ENCODE results near the gene SHROOM2.

SHROOM2 gene

DNA sequence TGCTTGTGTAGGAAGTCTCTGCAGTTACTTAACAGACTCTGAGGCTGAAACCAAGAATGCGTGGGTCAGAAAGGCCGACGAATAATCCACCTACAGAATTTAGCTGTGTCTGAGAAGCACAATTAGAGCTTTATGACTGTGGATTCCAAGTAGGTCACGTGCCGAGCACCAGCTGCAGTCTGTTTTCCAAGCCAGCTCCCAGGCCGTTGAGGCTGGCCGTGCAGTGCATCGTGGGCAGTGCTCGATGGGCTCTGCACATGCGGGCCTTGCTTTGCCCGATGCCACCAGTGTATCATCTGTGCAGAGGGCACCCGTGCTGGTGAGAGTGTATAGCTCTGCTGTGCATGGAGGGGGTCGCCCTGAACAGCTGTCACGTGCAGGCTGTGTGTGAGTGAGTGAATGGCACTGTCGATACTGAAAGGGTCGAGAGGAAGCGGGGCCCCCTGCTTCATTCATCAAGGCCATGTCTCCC is 113.4 kb downstream of the SHROOM2 start:
- H3K9me2 ChIP-seq (replicated peaks; ENCODE audit: insufficient read depth, low read length): no peaks in the 10 kb centered on the region
- no peak overlapping the region for H3K4me3 ChIP-seq (ENCODE audit: low read length)
- no peak overlapping the region for H2AFZ ChIP-seq (ENCODE audit: low read length)
- no peaks in the 10 kb centered on the region for H3F3A ChIP-seq (ENCODE audit: insufficient read depth, low read length)
- TF ChIP-seq EZH2phosphoT487 (IDR thresholded peaks at IDR 0.05; ENCODE audit: low read length) (no peak), EZH2 (optimal IDR thresholded peaks at IDR 0.05; ENCODE audit: low read depth, low read length) (no peak)
- TF ChIP-seq, protein P1, sequence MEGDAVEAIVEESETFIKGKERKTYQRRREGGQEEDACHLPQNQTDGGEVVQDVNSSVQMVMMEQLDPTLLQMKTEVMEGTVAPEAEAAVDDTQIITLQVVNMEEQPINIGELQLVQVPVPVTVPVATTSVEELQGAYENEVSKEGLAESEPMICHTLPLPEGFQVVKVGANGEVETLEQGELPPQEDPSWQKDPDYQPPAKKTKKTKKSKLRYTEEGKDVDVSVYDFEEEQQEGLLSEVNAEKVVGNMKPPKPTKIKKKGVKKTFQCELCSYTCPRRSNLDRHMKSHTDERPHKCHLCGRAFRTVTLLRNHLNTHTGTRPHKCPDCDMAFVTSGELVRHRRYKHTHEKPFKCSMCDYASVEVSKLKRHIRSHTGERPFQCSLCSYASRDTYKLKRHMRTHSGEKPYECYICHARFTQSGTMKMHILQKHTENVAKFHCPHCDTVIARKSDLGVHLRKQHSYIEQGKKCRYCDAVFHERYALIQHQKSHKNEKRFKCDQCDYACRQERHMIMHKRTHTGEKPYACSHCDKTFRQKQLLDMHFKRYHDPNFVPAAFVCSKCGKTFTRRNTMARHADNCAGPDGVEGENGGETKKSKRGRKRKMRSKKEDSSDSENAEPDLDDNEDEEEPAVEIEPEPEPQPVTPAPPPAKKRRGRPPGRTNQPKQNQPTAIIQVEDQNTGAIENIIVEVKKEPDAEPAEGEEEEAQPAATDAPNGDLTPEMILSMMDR (IDR thresholded peaks at IDR 0.05; ENCODE audit: low read length): no peak
- no peaks in the 10 kb centered on the region for H3K9me3 ChIP-seq (replicated peaks; ENCODE audit: insufficient read depth, low read length)
- no peaks in the 10 kb centered on the region for H3K4me1 ChIP-seq (ENCODE audit: low read length)
- no peaks in the 10 kb centered on the region for H3K27me3 ChIP-seq (replicated peaks; ENCODE audit: insufficient read depth, low read length)
- H4K20me1 ChIP-seq (ENCODE audit: insufficient read depth, low read length): no peaks in the 10 kb centered on the region
- H3K36me3 ChIP-seq (replicated peaks; ENCODE audit: insufficient read depth, low read length): no peaks in the 10 kb centered on the region
- H3K79me2 ChIP-seq (ENCODE audit: low read length): no peaks in the 10 kb centered on the region
- DNase-seq: no peak
- H3K4me2 ChIP-seq (ENCODE audit: low read depth, low read length): no peak overlapping the region
- H3K27ac ChIP-seq (ENCODE audit: low read length): no peak overlapping the region
- H3K9ac ChIP-seq (ENCODE audit: low read length): no peak overlapping the region

DNA sequence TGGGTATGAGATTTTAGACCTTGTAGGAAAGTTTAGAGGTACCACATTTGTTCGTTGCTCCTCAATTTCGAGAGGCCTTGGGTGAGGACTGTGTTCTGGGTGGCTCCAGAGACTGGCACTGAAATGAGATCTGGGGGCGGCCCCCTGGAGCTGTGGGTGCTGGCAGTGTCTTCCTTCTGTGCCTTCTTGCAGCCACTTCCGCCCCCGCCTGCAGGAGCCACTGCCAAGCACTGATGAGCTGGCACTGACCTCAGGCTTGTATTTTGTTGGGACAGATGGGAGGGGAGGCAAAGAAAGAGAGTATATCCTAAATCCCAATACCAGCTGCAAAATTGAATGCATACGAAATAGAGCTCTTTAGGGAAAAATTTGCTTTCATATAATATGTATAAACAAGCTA is 116.4 kb downstream of the SHROOM2 start:
- H3K9me2 ChIP-seq (replicated peaks; ENCODE audit: insufficient read depth, low read length): no peaks in the 10 kb centered on the region
- H3K4me3 ChIP-seq (ENCODE audit: low read length): no peak overlapping the region
- H3K36me3 ChIP-seq (replicated peaks; ENCODE audit: insufficient read depth, low read length): no peaks in the 10 kb centered on the region
- no peaks in the 10 kb centered on the region for H4K20me1 ChIP-seq (ENCODE audit: insufficient read depth, low read length)
- no peaks in the 10 kb centered on the region for H3K9me3 ChIP-seq (replicated peaks; ENCODE audit: insufficient read depth, low read length)
- no peak overlapping the region for H2AFZ ChIP-seq (ENCODE audit: low read length)
- H3K9ac ChIP-seq (ENCODE audit: low read length): no peak overlapping the region
- no peaks in the 10 kb centered on the region for H3K4me1 ChIP-seq (ENCODE audit: low read length)
- no peaks in the 10 kb centered on the region for H3K79me2 ChIP-seq (ENCODE audit: low read length)
- no peak for DNase-seq
- no peak overlapping the region for H3K4me2 ChIP-seq (ENCODE audit: low read depth, low read length)
- no peaks in the 10 kb centered on the region for H3F3A ChIP-seq (ENCODE audit: insufficient read depth, low read length)
- no peak overlapping the region for H3K27ac ChIP-seq (ENCODE audit: low read length)
- no peaks in the 10 kb centered on the region for H3K27me3 ChIP-seq (replicated peaks; ENCODE audit: insufficient read depth, low read length)
- no peak for TF ChIP-seq EZH2phosphoT487 (IDR thresholded peaks at IDR 0.05; ENCODE audit: low read length)
- TF ChIP-seq EZH2 (optimal IDR thresholded peaks at IDR 0.05; ENCODE audit: low read depth, low read length): no peak
- TF ChIP-seq, protein P1 (IDR thresholded peaks at IDR 0.05; ENCODE audit: low read length): no peak

DNA sequence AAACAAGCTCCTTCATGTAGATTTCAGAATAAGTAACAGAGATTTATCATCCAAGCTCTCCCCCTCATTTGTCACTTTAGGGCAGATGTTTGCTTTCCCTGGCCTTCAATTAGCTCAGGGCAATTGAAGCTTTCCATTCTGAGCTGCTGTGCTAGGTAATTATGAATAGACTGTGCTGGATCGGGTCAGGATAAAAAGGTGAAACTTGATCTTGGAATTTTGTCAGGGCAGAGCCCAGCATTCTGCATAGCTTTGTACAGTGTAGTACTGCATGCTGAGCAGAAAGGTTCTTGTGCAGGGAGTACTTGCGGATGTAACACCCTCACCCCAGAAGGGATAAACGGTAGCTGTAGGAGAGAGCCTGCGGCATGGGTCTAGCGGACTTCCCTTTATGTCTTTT is 116.9 kb downstream of the SHROOM2 start:
- Histone ChIP-seq H3K27ac (ENCODE audit: low read length) (no peak overlapping the region), H3K79me2 (ENCODE audit: low read length) (no peaks in the 10 kb centered on the region), H3K9me3 (replicated peaks; ENCODE audit: insufficient read depth, low read length) (no peaks in the 10 kb centered on the region), H3K36me3 (replicated peaks; ENCODE audit: insufficient read depth, low read length) (no peaks in the 10 kb centered on the region), H2AFZ (ENCODE audit: low read length) (no peak overlapping the region), H3K9me2 (replicated peaks; ENCODE audit: insufficient read depth, low read length) (no peaks in the 10 kb centered on the region), H3K4me3 (ENCODE audit: low read length) (no peak overlapping the region), H3K4me1 (ENCODE audit: low read length) (no peaks in the 10 kb centered on the region), H4K20me1 (ENCODE audit: insufficient read depth, low read length) (no peaks in the 10 kb centered on the region), H3K4me2 (ENCODE audit: low read depth, low read length) (no peak overlapping the region), H3F3A (ENCODE audit: insufficient read depth, low read length) (no peaks in the 10 kb centered on the region), H3K27me3 (replicated peaks; ENCODE audit: insufficient read depth, low read length) (no peaks in the 10 kb centered on the region), H3K9ac (ENCODE audit: low read length) (no peak overlapping the region)
- TF ChIP-seq EZH2phosphoT487 (IDR thresholded peaks at IDR 0.05; ENCODE audit: low read length): no peak
- no peak for DNase-seq

DNA sequence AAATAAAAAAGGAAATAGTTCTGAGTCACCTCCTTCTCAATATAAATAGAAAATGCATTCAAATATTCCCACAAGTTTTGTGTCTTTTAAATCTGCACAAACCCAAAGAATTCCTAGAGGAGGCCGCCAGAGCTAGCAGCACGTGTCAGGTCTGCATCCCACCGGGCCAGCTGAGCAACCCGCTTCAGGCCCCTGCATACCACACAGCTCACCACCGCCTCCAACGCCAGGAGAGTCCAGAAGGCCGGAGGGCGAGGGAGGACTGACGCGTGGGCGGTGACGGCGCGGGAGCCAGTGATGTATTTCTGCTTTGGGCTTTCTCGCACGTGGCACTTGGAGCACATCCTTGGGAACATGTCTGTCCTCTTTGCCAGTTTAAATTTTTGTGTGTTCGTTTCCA is 119.1 kb downstream of the SHROOM2 start:
- Histone ChIP-seq H3K4me3 (ENCODE audit: low read length) (no peak overlapping the region), H3K9me2 (replicated peaks; ENCODE audit: insufficient read depth, low read length) (no peaks in the 10 kb centered on the region), H3K79me2 (ENCODE audit: low read length) (no peaks in the 10 kb centered on the region), H3K36me3 (replicated peaks; ENCODE audit: insufficient read depth, low read length) (no peaks in the 10 kb centered on the region), H2AFZ (ENCODE audit: low read length) (no peak overlapping the region), H3K4me1 (ENCODE audit: low read length) (no peaks in the 10 kb centered on the region), H3K27me3 (replicated peaks; ENCODE audit: insufficient read depth, low read length) (no peaks in the 10 kb centered on the region), H3K9ac (ENCODE audit: low read length) (no peak overlapping the region), H3K4me2 (ENCODE audit: low read depth, low read length) (no peak overlapping the region), H3K27ac (ENCODE audit: low read length) (no peak overlapping the region), H3K9me3 (replicated peaks; ENCODE audit: insufficient read depth, low read length) (no peaks in the 10 kb centered on the region), H3F3A (ENCODE audit: insufficient read depth, low read length) (no peaks in the 10 kb centered on the region), H4K20me1 (ENCODE audit: insufficient read depth, low read length) (no peaks in the 10 kb centered on the region)
- DNase-seq: no peak
- TF ChIP-seq, protein P1 (IDR thresholded peaks at IDR 0.05; ENCODE audit: low read length): no peak
